ENCODE measurements around the gene SLC25A12.

DNA sequence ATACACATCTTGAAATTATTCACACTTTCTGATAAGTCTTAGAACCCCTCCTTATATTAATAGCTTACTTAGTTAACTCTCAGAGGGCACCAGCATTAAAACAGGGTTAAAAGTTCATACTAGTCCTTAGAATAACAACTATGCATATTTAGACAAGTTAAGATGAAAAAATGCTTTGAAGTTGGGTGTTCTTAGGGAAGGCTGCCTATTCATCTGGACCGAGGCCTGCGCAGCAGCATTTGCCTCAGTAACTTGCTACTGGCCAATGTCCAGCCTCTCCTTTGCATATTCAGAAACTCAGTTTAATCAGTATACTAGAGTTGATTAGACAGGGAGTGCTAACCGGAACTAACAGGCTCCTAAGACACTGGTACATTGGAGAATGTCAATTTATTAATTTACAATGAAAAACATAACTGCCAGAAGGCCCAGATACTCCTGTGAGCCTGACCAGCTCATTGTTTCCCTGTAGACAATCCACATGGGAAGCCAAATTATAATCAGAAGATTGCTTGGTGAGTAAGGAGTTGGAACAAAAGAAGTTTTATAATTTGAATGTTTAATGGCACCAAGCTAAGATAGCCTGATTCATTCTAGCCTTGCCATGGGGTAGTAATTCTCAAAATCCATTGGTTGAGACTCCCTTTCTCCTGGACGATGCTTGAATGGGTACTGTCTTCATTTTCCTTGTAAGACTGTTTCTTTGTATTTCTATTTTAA, 157.9 kb downstream of the SLC25A12 start:
- TF ChIP-seq GLIS3 (CRISPR knock-in tag; IDR thresholded peaks at IDR 0.05) (no peak), TCF4 (CRISPR knock-in tag; IDR thresholded peaks at IDR 0.05; ENCODE audit: borderline replicate concordance) (no peak), ARNTL (CRISPR knock-in tag; IDR thresholded peaks at IDR 0.05; ENCODE audit: borderline replicate concordance, low read depth) (no peak), ZFP3 (CRISPR knock-in tag; IDR thresholded peaks at IDR 0.05) (no peak), PATZ1 (CRISPR knock-in tag; IDR thresholded peaks at IDR 0.05; ENCODE audit: borderline replicate concordance) (no peak), ZNF8 (CRISPR knock-in tag; IDR thresholded peaks at IDR 0.05) (no peak), ZNF565 (CRISPR knock-in tag; conservative IDR thresholded peaks at IDR 0.05; ENCODE audit: low read depth) (no peak), RARB (CRISPR knock-in tag; IDR thresholded peaks at IDR 0.05) (no peak), SNAI2 (CRISPR knock-in tag; IDR thresholded peaks at IDR 0.05) (no peak), BACH2 (CRISPR knock-in tag; IDR thresholded peaks at IDR 0.05; ENCODE audit: borderline replicate concordance) (no peak), ZFP30 (CRISPR knock-in tag; IDR thresholded peaks at IDR 0.05) (no peak), OSR1 (CRISPR knock-in tag; IDR thresholded peaks at IDR 0.05) (no peak), ESRRG (CRISPR knock-in tag; IDR thresholded peaks at IDR 0.05) (no peak), ISL1 (CRISPR knock-in tag; IDR thresholded peaks at IDR 0.05) (no peak)

Data from SK-N-SH treated with all-trans-retinoic acid at 6 μM for 48 hours (cell line).